ENCODE data around the gene TEAD1.

TEAD1 gene

GRCh38 chr11:12905435-12905834 lies 231.2 kb downstream of the TEAD1 start:
- in situ Hi-C loops (cut with HindIII; ENCODE audit: low sequenced_read_pairs) = no loop called here
- no peak for TF ChIP-seq CTCF (IDR thresholded peaks at IDR 0.05; ENCODE audit: low read depth, low read length, missing control alignments)

GRCh38 chr11:12906501-12906900 lies 232.3 kb downstream of the TEAD1 start:
- no peak for TF ChIP-seq CTCF (IDR thresholded peaks at IDR 0.05; ENCODE audit: low read depth, low read length, missing control alignments)
- no peak for DNase-seq (ENCODE audit: low read depth)
- in situ Hi-C loops (cut with HindIII; ENCODE audit: low sequenced_read_pairs) = no loop called here
- no peak overlapping the region for H3K4me3 ChIP-seq (ENCODE audit: low read depth, low read length)

More at GRCh38 chr11:12905435-12905834, 231.2 kb downstream of the TEAD1 start:
- H3K4me3 ChIP-seq (ENCODE audit: low read depth, low read length) = no peak overlapping the region
- DNase-seq (ENCODE audit: low read depth) = no peak

- in situ Hi-C loops (cut with HindIII; ENCODE audit: low sequenced_read_pairs) = no loop called here
- DNase-seq (ENCODE audit: low read depth) = no peak
- no peak overlapping the region for H3K4me3 ChIP-seq (ENCODE audit: low read depth, low read length)
- no peak for TF ChIP-seq CTCF (IDR thresholded peaks at IDR 0.05; ENCODE audit: low read depth, low read length, missing control alignments)
Measured at GRCh38 chr11:12909879-12910278, 235.7 kb downstream of the TEAD1 start.

- no peak overlapping the region for H3K4me3 ChIP-seq (ENCODE audit: low read depth, low read length)
- peak; percentile 22 for DNase-seq (ENCODE audit: low read depth)
- peak; percentile 83 for TF ChIP-seq CTCF (IDR thresholded peaks at IDR 0.05; ENCODE audit: low read depth, low read length, missing control alignments)
- in situ Hi-C loops (cut with HindIII; ENCODE audit: low sequenced_read_pairs) = no loop called here
Measured at GRCh38 chr11:12914400-12914912, 240.2 kb downstream of the TEAD1 start.

GRCh38 chr11:12915093-12915492 lies 240.9 kb downstream of the TEAD1 start:
- DNase-seq (ENCODE audit: low read depth) = no peak
- TF ChIP-seq CTCF (IDR thresholded peaks at IDR 0.05; ENCODE audit: low read depth, low read length, missing control alignments) = no peak
- no peak overlapping the region for H3K4me3 ChIP-seq (ENCODE audit: low read depth, low read length)
- in situ Hi-C loops (cut with HindIII; ENCODE audit: low sequenced_read_pairs) = no loop called here

- in situ Hi-C loops (cut with HindIII; ENCODE audit: low sequenced_read_pairs) = no loop called here
- H3K4me3 ChIP-seq (ENCODE audit: low read depth, low read length) = no peak overlapping the region
- DNase-seq (ENCODE audit: low read depth) = no peak
Measured at GRCh38 chr11:12917822-12918221, 243.6 kb downstream of the TEAD1 start.

More at GRCh38 chr11:12917822-12918221, 243.6 kb downstream of the TEAD1 start:
- no peak for TF ChIP-seq CTCF (IDR thresholded peaks at IDR 0.05; ENCODE audit: low read depth, low read length, missing control alignments)

All from astrocyte of the cerebellum (primary cell).